GM12878 (cell line): ENCODE data around the gene ATL2. TPM values are rescaled to one million over a fixed set of nuclear protein-coding genes. Genes with fewer than 3 reads are reported as not detected.

ENCODE experiments used
- ATAC-seq: fragments of 200-7000 bp; cut with Tn5 transposase; 3 replicates; pipeline ENCODE4 v1.9.1; 2020; ENCODE audit warnings: mild to moderate bottlenecking, moderate library complexity
- BruUV-seq: library from RNA; stranded (reverse); fragments of 400-500 nt; replicated peaks from 2 replicates; lab custom pipeline; 2021; lab: Mats Ljungman, UMichigan
- CTCF ChIA-PET: fragments of 300-600 bp; sonication (Branson Sonifier 250); formaldehyde crosslinking; extraction: SDS; loops from one replicate; lab custom pipeline; 2021; ENCODE audit warnings: inconsistent platforms; lab: Yijun Ruan, JAX
- POLR2A ChIA-PET: fragments of 350-600 bp; formaldehyde crosslinking; extraction: SDS; loops from one replicate; lab custom pipeline; 2021; ENCODE audit warnings: inconsistent platforms; lab: Charles Lee
- RAD21 ChIA-PET: fragments of 300-600 bp; sonication (Branson Sonifier 250); formaldehyde crosslinking; loops from one replicate; lab custom pipeline; 2023; ENCODE audit warnings: antibody characterized with exemption; ENCODE audit not compliant: unreplicated experiment; lab: Charles Lee
- SMC1A ChIA-PET: fragments of 300-600 bp; sonication (Branson Sonifier 250); formaldehyde crosslinking; loops from one replicate; lab custom pipeline; 2023; ENCODE audit not compliant: unreplicated experiment, uncharacterized antibody; lab: Charles Lee
- DNase-seq: peaks from one replicate; pipeline ENCODE4 v3.0.0-alpha.2; 2011; ENCODE audit warnings: low read depth, low spot score
- FAIRE-seq: peaks from 3 replicates; lab custom pipeline; 2011; peaks lifted over from hg19 to GRCh38; lab: Jason Lieb, UNC
- H2AFZ ChIP-seq: 2 replicates; pipeline ENCODE4 v1.6.0; 2011; ENCODE audit warnings: low read depth, low read length, control low read depth; ENCODE audit not compliant: control insufficient read depth
- H3K27ac ChIP-seq: 2 replicates; pipeline ENCODE4 v1.5.1; 2011; ENCODE audit warnings: control low read depth; ENCODE audit not compliant: control insufficient read depth, insufficient read depth
- H3K27me3 ChIP-seq, 2 experiments: replicated peaks in 1 of 2; 2 replicates each; pipeline versions ENCODE4 v1.6.0 to v1.6.1; 2011; ENCODE audit warnings: low read length in 1 of 2; ENCODE audit not compliant: control insufficient read depth in 2 of 2, insufficient read depth in 2 of 2
- H3K36me3 ChIP-seq, 2 experiments: 2 replicates each; pipeline ENCODE4 v1.5.1; 2011; ENCODE audit warnings: low read length in 1 of 2; ENCODE audit not compliant: control insufficient read depth in 2 of 2, insufficient read depth in 2 of 2
- H3K4me1 ChIP-seq: 2 replicates; pipeline ENCODE4 v1.6.1; 2011; ENCODE audit warnings: mild to moderate bottlenecking, low read length, moderate library complexity, mixed read lengths; ENCODE audit not compliant: control insufficient read depth, insufficient read depth
- H3K4me2 ChIP-seq: 2 replicates; pipeline ENCODE4 v1.6.0; 2011; ENCODE audit warnings: control low read depth; ENCODE audit not compliant: control insufficient read depth, insufficient read depth
- H3K4me3 ChIP-seq: fragments of 200-600 bp; sonication (generic); 2 replicates; pipeline ENCODE4 v1.5.1; 2016
- H3K79me2 ChIP-seq: 2 replicates; pipeline ENCODE4 v1.6.0; 2011; ENCODE audit warnings: low read length; ENCODE audit not compliant: control insufficient read depth, insufficient read depth
- H3K9ac ChIP-seq: 2 replicates; pipeline ENCODE4 v1.8.0; 2011; ENCODE audit warnings: low read length, control low read depth, mixed read lengths; ENCODE audit not compliant: control insufficient read depth, insufficient read depth
- H3K9me3 ChIP-seq: replicated peaks from 3 replicates; pipeline ENCODE4 v1.5.1; 2011; ENCODE audit warnings: mild to moderate bottlenecking, low read length; ENCODE audit not compliant: control insufficient read depth, insufficient read depth
- H4K20me1 ChIP-seq: 2 replicates; pipeline ENCODE4 v1.6.0; 2011; ENCODE audit not compliant: control insufficient read depth, insufficient read depth
- BCLAF1 ChIP-seq: fragments of 450-650 bp; IDR thresholded peaks from 2 replicates; pipeline ENCODE4 v1.6.1; 2017; ENCODE audit warnings: antibody characterized with exemption, mild to moderate bottlenecking, moderate library complexity
- DPF2 ChIP-seq: fragments of 450-650 bp; IDR thresholded peaks from 2 replicates; pipeline ENCODE4 v1.6.1; 2017; ENCODE audit warnings: mild to moderate bottlenecking
- EP300 ChIP-seq, 2 experiments: fragments of 150-350 bp in 1 of 2; IDR thresholded peaks; 2 replicates each; pipeline ENCODE4 v1.6.1; 2011 to 2012; ENCODE audit warnings: low read depth in 2 of 2, low read length in 2 of 2, borderline replicate concordance in 1 of 2, improper control_type of control experiment in 1 of 2, inconsistent platforms in 1 of 2; ENCODE audit not compliant: control insufficient read depth in 1 of 2
- ZBTB11 ChIP-seq: fragments of 450-650 bp; formaldehyde crosslinking; IDR thresholded peaks from 2 replicates; pipeline ENCODE4 v1.5.0; 2022; ENCODE audit warnings: mild to moderate bottlenecking, missing genetic modification characterization
- ZBTB4 ChIP-seq: fragments of 450-650 bp; formaldehyde crosslinking; IDR thresholded peaks from 2 replicates; pipeline ENCODE4 v1.4.0; 2022; ENCODE audit warnings: mild to moderate bottlenecking, moderate library complexity
- ZNF687 ChIP-seq: fragments of 450-650 bp; IDR thresholded peaks from 2 replicates; pipeline ENCODE4 v1.6.1; 2017; ENCODE audit warnings: mild to moderate bottlenecking, moderate library complexity
- in situ Hi-C: fragments of 300-500 bp; cut with MboI; formaldehyde crosslinking; loops from 9 replicates; pipeline ENCODE4 v1.14.3; 2018; ENCODE audit warnings: mixed read lengths
- intact Hi-C: fragments of 100-400 bp; cut with micrococcal nuclease; formaldehyde crosslinking; loops from one replicate; pipeline ENCODE4 v1.14.2; 2022; ENCODE audit not compliant: unreplicated experiment
- polyA plus RNA-seq, 11 experiments: library from polyadenylated mRNA; depleted of rRNA in 4 of 11; unstranded in 6 of 11; stranded (reverse) in 5 of 11; fragments of >200 nt; fragmentation: Nextera tagmentation in 4 of 11; fragmentation: Illumina TruSeq in 1 of 11; extraction: Ambion mirVana in 4 of 11; extraction: Trizol in 1 of 11; gene quantifications; 1 replicate in 1 of 11; 2 replicates in 10 of 11; pipeline versions ENCODE4 v1.2.1 to v1.2.3, GENCODE V29; 2011 to 2016; ENCODE audit warnings: inconsistent platforms in 2 of 11, missing spikeins in 2 of 11, low read depth in 1 of 11
- total RNA-seq, 4 experiments: library from RNA; depleted of rRNA in 3 of 4; stranded (reverse); fragments of >200 nt in 3 of 4; fragmentation: Illumina TruSeq in 1 of 4; extraction: Trizol in 1 of 4; gene quantifications; 2 replicates each; pipeline versions ENCODE4 v1.2.1 to v1.2.3, GENCODE V29; 2013 to 2021

ATL2 gene
- total and polyA plus RNA-seq, 10 of the 15 experiments (the other 5 are each of a cell fraction or from before 2014, with no cell fraction given), result 8.6 to 51.5 (median 41.8) TPM

GRCh38 chr2:38317725-38318124 is 59.3 kb downstream of the ATL2 start:
- H3K27ac ChIP-seq, result no peak overlapping the region
- DNase-seq (no peak), FAIRE-seq (no peak), ATAC-seq (no peak)
- intact Hi-C loops, result loop anchor here (2.0 to 10.0 kb wide), 3 partner anchors 60 to 427 kb away; partner anchors contain the start of gene ATL2
- H3K4me2 ChIP-seq, result no peak overlapping the region
- no peaks in the 10 kb centered on the region for H4K20me1 ChIP-seq
- ChIA-PET SMC1A (interaction anchor here (0.5 to 6.6 kb wide), 11 partner anchors 58 to 1618 kb away, joined by 3 to 103 read pairs (median 4); partner anchors contain the start of gene ATL2), CTCF (interaction anchor here (0.6 to 7.4 kb wide), 13 partner anchors 7 to 262 kb away, joined by 3 to 194 read pairs (median 10); no protein-coding TSS in a partner anchor), POLR2A (interaction anchor here (1.3 kb wide), 1 partner anchor 58 kb away, joined by 4 read pairs; no protein-coding TSS in a partner anchor), RAD21 (interaction anchor here (0.8 to 3.9 kb wide), 5 partner anchors 59 to 264 kb away, joined by 4 to 79 read pairs (median 22); partner anchors contain the start of gene ATL2)
- H3K27me3 ChIP-seq, result no peaks in the 10 kb centered on the region
- H3K79me2 ChIP-seq, result no peaks in the 10 kb centered on the region
- no peak overlapping the region for H3K9ac ChIP-seq
- no peak overlapping the region for H2AFZ ChIP-seq
- BruUV-seq, result no TSS peak
- peaks cover 5 to 7% of the 10 kb centered on the region in 2 experiments; a peak in 3 of 4 replicates for H3K36me3 ChIP-seq
- in situ Hi-C loops, result loop anchor here (5.0 kb wide), 1 partner anchor 190 kb away; no protein-coding TSS in a partner anchor
- H3K9me3 ChIP-seq, result no peaks in the 10 kb centered on the region
- H3K4me1 ChIP-seq, result no peaks in the 10 kb centered on the region
- H3K4me3 ChIP-seq, result no peak overlapping the region
- TF ChIP-seq EP300 (IDR thresholded peaks at IDR 0.05; ENCODE audit: borderline replicate concordance in 1 of 2, control insufficient read depth in 1 of 2, low read depth in 2 of 2, low read length in 2 of 2) (no peak), DPF2 (no peak), ZNF687 (no peak), ZBTB4 (no peak), ZBTB11 (CRISPR knock-in tag) (no peak), BCLAF1 (no peak)
